Neuronal stem cell (in vitro differentiated cells): ENCODE results near the gene LPCAT1.

ENCODE experiments used
- DNase-seq: peaks from one replicate; pipeline ENCODE4 v3.0.0-alpha.2; 2013; ENCODE audit warnings: low spot score
- H2AFZ ChIP-seq: one replicate; pipeline ENCODE4 v1.6.1; 2013; ENCODE audit warnings: mild to moderate bottlenecking, low read length, inconsistent platforms
- H2AK5ac ChIP-seq: 2 replicates; pipeline ENCODE4 v1.6.1; 2013; ENCODE audit warnings: low read depth, mild to moderate bottlenecking, inconsistent platforms, low read length, moderate library complexity, mixed read lengths
- H2BK120ac ChIP-seq: 2 replicates; pipeline ENCODE4 v1.6.1; 2013; ENCODE audit warnings: low read depth, mild to moderate bottlenecking, inconsistent platforms, low read length, moderate library complexity, mixed read lengths
- H2BK12ac ChIP-seq: one replicate; pipeline ENCODE4 v1.6.1; 2013; ENCODE audit warnings: low read length, inconsistent platforms
- H2BK15ac ChIP-seq: 2 replicates; pipeline ENCODE4 v1.6.1; 2013; ENCODE audit warnings: mild to moderate bottlenecking, low read length, inconsistent platforms, mixed read lengths
- H2BK5ac ChIP-seq: one replicate; pipeline ENCODE4 v1.6.1; 2013; ENCODE audit warnings: inconsistent platforms, mild to moderate bottlenecking, low read length, moderate library complexity
- H3K14ac ChIP-seq: one replicate; pipeline ENCODE4 v1.6.1; 2013; ENCODE audit warnings: low read length, inconsistent platforms
- H3K18ac ChIP-seq: 2 replicates; pipeline ENCODE4 v1.6.1; 2013; ENCODE audit warnings: low read length, inconsistent platforms
- H3K23ac ChIP-seq: 2 replicates; pipeline ENCODE4 v1.6.1; 2013; ENCODE audit warnings: low read depth, mild to moderate bottlenecking, mixed read lengths, low read length, inconsistent platforms; ENCODE audit not compliant: poor library complexity
- H3K27ac ChIP-seq: replicated peaks from 3 replicates; pipeline ENCODE4 v1.5.1; 2013; ENCODE audit warnings: low read length, inconsistent platforms
- H3K27me3 ChIP-seq, 3 experiments: 2 replicates each; pipeline ENCODE4 v1.6.1; 2013; ENCODE audit warnings: low read length in 3 of 3, mild to moderate bottlenecking in 2 of 3, inconsistent platforms in 1 of 3, low read depth in 1 of 3, mixed read lengths in 1 of 3, moderate library complexity in 1 of 3; ENCODE audit not compliant: control insufficient read depth in 3 of 3, insufficient read depth in 3 of 3
- H3K36me3 ChIP-seq, 2 donors: replicated peaks in 1 of 2; 2 replicates each; pipeline ENCODE4 v1.6.1; 2013; ENCODE audit warnings: low read length in 2 of 2; ENCODE audit not compliant: control insufficient read depth in 2 of 2, insufficient read depth in 2 of 2
- H3K4ac ChIP-seq: 2 replicates; pipeline ENCODE4 v1.6.1; 2013; ENCODE audit warnings: inconsistent platforms, mild to moderate bottlenecking, low read length, moderate library complexity
- H3K4me1 ChIP-seq, 2 donors: 1 replicate in 1 of 2; 2 replicates in 1 of 2; pipeline ENCODE4 v1.6.1; 2013; ENCODE audit warnings: low read length in 2 of 2, low read depth in 1 of 2; ENCODE audit not compliant: control insufficient read depth in 2 of 2, insufficient read depth in 1 of 2
- H3K4me2 ChIP-seq: one replicate; pipeline ENCODE4 v1.6.1; 2013; ENCODE audit warnings: mild to moderate bottlenecking, low read length, inconsistent platforms; ENCODE audit not compliant: insufficient read depth, poor library complexity, severe bottlenecking
- H3K4me3 ChIP-seq, 2 donors: 2 replicates each; pipeline ENCODE4 v1.5.1; 2013; ENCODE audit warnings: low read length in 2 of 2, mild to moderate bottlenecking in 2 of 2, inconsistent platforms in 1 of 2, moderate library complexity in 1 of 2
- H3K79me1 ChIP-seq: one replicate; pipeline ENCODE4 v1.6.1; 2013; ENCODE audit warnings: low read depth, mild to moderate bottlenecking, inconsistent platforms, low read length, moderate library complexity
- H3K9ac ChIP-seq: one replicate; pipeline ENCODE4 v1.6.1; 2013; ENCODE audit warnings: mild to moderate bottlenecking, low read depth, low read length, inconsistent platforms; ENCODE audit not compliant: poor library complexity
- H3K9me3 ChIP-seq, 2 donors: replicated peaks in 1 of 2; 2 replicates each; pipeline versions ENCODE3 to v1.6.1; 2013; ENCODE audit warnings: low read length in 2 of 2, mild to moderate bottlenecking in 2 of 2, inconsistent platforms in 1 of 2, low read depth in 1 of 2, mixed read lengths in 1 of 2, moderate library complexity in 1 of 2; ENCODE audit not compliant: control insufficient read depth in 2 of 2, insufficient read depth in 1 of 2
- H4K8ac ChIP-seq: one replicate; pipeline ENCODE4 v1.6.1; 2013; ENCODE audit warnings: low read depth, mild to moderate bottlenecking, inconsistent platforms, low read length, moderate library complexity
- H4K91ac ChIP-seq: one replicate; pipeline ENCODE4 v1.6.1; 2013; ENCODE audit warnings: low read length, low read depth, mild to moderate bottlenecking, inconsistent platforms; ENCODE audit not compliant: poor library complexity
- WGBS, 2 donors: extraction: QIAGEN DNeasy Blood & Tissue Kit; methylation state at CpG; one replicate each; pipeline ENCODE4 v1.1.7; 2013; ENCODE audit warnings: missing lambda C conversion rate in 2 of 2, mixed read lengths in 1 of 2; ENCODE audit not compliant: insufficient read length in 2 of 2, insufficient replicate concordance in 1 of 2; ENCODE audit errors: extremely low coverage in 2 of 2; 5-methylcytosine and 5-hydroxymethylcytosine counted together

The LPCAT1 gene

GRCh38 chr5:1536322-1536845 is 12.6 kb upstream of the LPCAT1 start:
- Histone ChIP-seq H3K27me3 (peaks cover 0 to 46% (median 0%) of the 10 kb centered on the region in 3 experiments), H3K4me3 (no peak overlapping the region), H3K9ac (no peak overlapping the region), H3K79me1 (no peaks in the 10 kb centered on the region), H3K4me2 (no peak overlapping the region), H2BK120ac (no peak overlapping the region), H4K8ac (no peak overlapping the region), H3K36me3 (no peaks in the 10 kb centered on the region), H3K4ac (no peak overlapping the region), H4K91ac (no peak overlapping the region), H3K23ac (no peak overlapping the region), H2AFZ (no peak overlapping the region), H3K9me3 (peaks cover 0 to 5% of the 10 kb centered on the region in 2 donors), H2BK15ac (no peak overlapping the region), H2BK5ac (no peak overlapping the region), H3K14ac (no peak overlapping the region), H3K4me1 (peaks cover 0 to 1% of the 10 kb centered on the region in 2 donors), H2BK12ac (no peak overlapping the region), H3K18ac (no peak overlapping the region), H3K27ac (no peak overlapping the region), H2AK5ac (no peak overlapping the region)
- WGBS, 2 donors: no CpG with 5 or more reads among the region's 8 CpGs
- DNase-seq: no peak

GRCh38 chr5:1535646-1536045 is 11.9 kb upstream of the LPCAT1 start:
- Histone ChIP-seq H3K9me3 (peaks cover 0 to 5% of the 10 kb centered on the region in 2 donors), H4K91ac (no peak overlapping the region), H3K18ac (no peak overlapping the region), H3K23ac (no peak overlapping the region), H2BK12ac (no peak overlapping the region), H3K9ac (no peak overlapping the region), H3K36me3 (no peaks in the 10 kb centered on the region), H3K27me3 (peaks cover 0 to 53% (median 0%) of the 10 kb centered on the region in 3 experiments), H2BK5ac (no peak overlapping the region), H3K14ac (no peak overlapping the region), H3K4me3 (no peak overlapping the region), H3K4me1 (peaks cover 0 to 1% of the 10 kb centered on the region in 2 donors), H4K8ac (no peak overlapping the region), H3K79me1 (no peaks in the 10 kb centered on the region), H3K4me2 (no peak overlapping the region), H2AFZ (no peak overlapping the region), H2AK5ac (no peak overlapping the region), H3K4ac (no peak overlapping the region), H2BK15ac (no peak overlapping the region), H2BK120ac (no peak overlapping the region), H3K27ac (no peak overlapping the region)
- no peak for DNase-seq
- WGBS, 2 donors: no CpG with 5 or more reads among the region's 3 CpGs

GRCh38 chr5:1532384-1532783 is 8.6 kb upstream of the LPCAT1 start:
- Histone ChIP-seq H4K8ac (no peak overlapping the region), H3K79me1 (no peaks in the 10 kb centered on the region), H2BK120ac (no peak overlapping the region), H4K91ac (no peak overlapping the region), H2BK12ac (no peak overlapping the region), H3K27ac (no peak overlapping the region), H3K9me3 (peaks cover 0 to 1% of the 10 kb centered on the region in 2 donors), H3K36me3 (no peaks in the 10 kb centered on the region), H3K18ac (no peak overlapping the region), H3K4ac (no peak overlapping the region), H2AFZ (no peak overlapping the region), H3K23ac (no peak overlapping the region), H3K4me3 (no peak overlapping the region), H3K27me3 (peaks cover 0 to 51% (median 0%) of the 10 kb centered on the region in 3 experiments), H3K4me1 (no peaks in the 10 kb centered on the region), H3K4me2 (no peak overlapping the region), H3K14ac (no peak overlapping the region), H2AK5ac (no peak overlapping the region), H2BK15ac (no peak overlapping the region), H3K9ac (no peak overlapping the region), H2BK5ac (no peak overlapping the region)
- DNase-seq: no peak
- no CpG with 5 or more reads among the region's 1 CpG for WGBS, 2 donors

- Histone ChIP-seq H3K36me3 (no peaks in the 10 kb centered on the region), H2BK120ac (no peak overlapping the region), H3K27me3 (peaks cover 0 to 38% (median 0%) of the 10 kb centered on the region in 3 experiments), H3K79me1 (no peaks in the 10 kb centered on the region), H3K14ac (no peak overlapping the region), H2AFZ (no peak overlapping the region), H3K4ac (no peak overlapping the region), H3K4me3 (no peak overlapping the region), H3K4me1 (peaks cover 0 to under 1% of the 10 kb centered on the region in 2 donors), H3K23ac (no peak overlapping the region), H3K27ac (no peak overlapping the region), H2AK5ac (no peak overlapping the region), H3K9ac (no peak overlapping the region), H2BK5ac (no peak overlapping the region), H3K18ac (no peak overlapping the region), H4K91ac (no peak overlapping the region), H3K4me2 (no peak overlapping the region), H2BK12ac (no peak overlapping the region), H3K9me3 (peaks cover 0 to 1% of the 10 kb centered on the region in 2 donors), H4K8ac (no peak overlapping the region), H2BK15ac (no peak overlapping the region)
- WGBS, 2 donors: no CpG with 5 or more reads among the region's 3 CpGs
- DNase-seq: no peak
Measured at GRCh38 chr5:1529498-1529897, 5.7 kb upstream of the LPCAT1 start.
